ENCODE results near the gene ZBTB3. TPM values are rescaled to one million over a fixed set of nuclear protein-coding genes. Genes with fewer than 3 reads are reported as not detected.
A peak's percentile ranks its signal among the peaks of the same experiment; 100 is the strongest.
"Not testable (repeated sequence)": the region's sequence is repeated elsewhere in the genome, so short reads cannot be mapped to it uniquely, and the experiment has no call there.

Gene ZBTB3
- total and polyA plus RNA-seq, 2 experiments from 2014 or later: 4.0 to 11.0 TPM

- H3K9me2 ChIP-seq (replicated peaks; ENCODE audit: insufficient read depth): no peaks in the 10 kb centered on the region
- TF ChIP-seq, protein P1, sequence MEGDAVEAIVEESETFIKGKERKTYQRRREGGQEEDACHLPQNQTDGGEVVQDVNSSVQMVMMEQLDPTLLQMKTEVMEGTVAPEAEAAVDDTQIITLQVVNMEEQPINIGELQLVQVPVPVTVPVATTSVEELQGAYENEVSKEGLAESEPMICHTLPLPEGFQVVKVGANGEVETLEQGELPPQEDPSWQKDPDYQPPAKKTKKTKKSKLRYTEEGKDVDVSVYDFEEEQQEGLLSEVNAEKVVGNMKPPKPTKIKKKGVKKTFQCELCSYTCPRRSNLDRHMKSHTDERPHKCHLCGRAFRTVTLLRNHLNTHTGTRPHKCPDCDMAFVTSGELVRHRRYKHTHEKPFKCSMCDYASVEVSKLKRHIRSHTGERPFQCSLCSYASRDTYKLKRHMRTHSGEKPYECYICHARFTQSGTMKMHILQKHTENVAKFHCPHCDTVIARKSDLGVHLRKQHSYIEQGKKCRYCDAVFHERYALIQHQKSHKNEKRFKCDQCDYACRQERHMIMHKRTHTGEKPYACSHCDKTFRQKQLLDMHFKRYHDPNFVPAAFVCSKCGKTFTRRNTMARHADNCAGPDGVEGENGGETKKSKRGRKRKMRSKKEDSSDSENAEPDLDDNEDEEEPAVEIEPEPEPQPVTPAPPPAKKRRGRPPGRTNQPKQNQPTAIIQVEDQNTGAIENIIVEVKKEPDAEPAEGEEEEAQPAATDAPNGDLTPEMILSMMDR (IDR thresholded peaks at IDR 0.05; ENCODE audit: poor library complexity): no peak
- TF ChIP-seq EZH2phosphoT487 (IDR thresholded peaks at IDR 0.05; ENCODE audit: low read depth, severe bottlenecking, unreplicated experiment) (no peak), EZH2 (IDR thresholded peaks at IDR 0.05; ENCODE audit: borderline replicate concordance) (no peak)
- peak overlapping the region; percentile 66 for H2AFZ ChIP-seq
- H4K20me1 ChIP-seq (ENCODE audit: insufficient read depth, poor library complexity, severe bottlenecking): no peaks in the 10 kb centered on the region
- 4% methylated on average over 64 of the region's 73 CpGs for WGBS (ENCODE audit: low lambda C conversion rate, missing lambda C conversion rate)
- DNase-seq (ENCODE audit: low spot score): peak; percentile 99
- no peaks in the 10 kb centered on the region for H3K9me3 ChIP-seq (ENCODE audit: low read depth)
- H3K36me3 ChIP-seq (replicated peaks; ENCODE audit: insufficient read depth, low read depth): no peaks in the 10 kb centered on the region
- H3K4me2 ChIP-seq: peak overlapping the region; percentile 85
- peaks cover 37% of the 10 kb centered on the region for H3K4me1 ChIP-seq (ENCODE audit: insufficient read depth)
- peak overlapping the region; percentile 35 for H3K4me3 ChIP-seq
- H3K79me2 ChIP-seq: peaks cover 25% of the 10 kb centered on the region
- no peaks in the 10 kb centered on the region for H3K27me3 ChIP-seq
- peak overlapping the region; percentile 85 for H3K27ac ChIP-seq
Measured at GRCh38 chr11:62705880-62706849, 47.8 kb downstream of the ZBTB3 start.

- peak overlapping the region; percentile 84 for H3K4me2 ChIP-seq
- H4K20me1 ChIP-seq (ENCODE audit: insufficient read depth, poor library complexity, severe bottlenecking): no peaks in the 10 kb centered on the region
- H3K4me1 ChIP-seq (ENCODE audit: insufficient read depth): peaks cover 37% of the 10 kb centered on the region
- H3K27me3 ChIP-seq: no peaks in the 10 kb centered on the region
- peaks cover 25% of the 10 kb centered on the region for H3K79me2 ChIP-seq
- H3K27ac ChIP-seq: peak overlapping the region; percentile 85
- no peak for DNase-seq (ENCODE audit: low spot score)
- WGBS (ENCODE audit: low lambda C conversion rate, missing lambda C conversion rate): 71% methylated on average over 7 of the region's 7 CpGs
- H3K9me3 ChIP-seq (ENCODE audit: low read depth): no peaks in the 10 kb centered on the region
- peak overlapping the region; percentile 66 for H2AFZ ChIP-seq
- no peaks in the 10 kb centered on the region for H3K36me3 ChIP-seq (replicated peaks; ENCODE audit: insufficient read depth, low read depth)
- H3K9me2 ChIP-seq (replicated peaks; ENCODE audit: insufficient read depth): no peaks in the 10 kb centered on the region
- peak overlapping the region; percentile 35 for H3K4me3 ChIP-seq
- TF ChIP-seq EZH2phosphoT487 (IDR thresholded peaks at IDR 0.05; ENCODE audit: low read depth, severe bottlenecking, unreplicated experiment) (no peak), EZH2 (IDR thresholded peaks at IDR 0.05; ENCODE audit: borderline replicate concordance) (no peak)
- TF ChIP-seq, protein P1 (IDR thresholded peaks at IDR 0.05; ENCODE audit: poor library complexity): no peak
Measured at GRCh38 chr11:62705413-62705812, 48.5 kb downstream of the ZBTB3 start.

DNA sequence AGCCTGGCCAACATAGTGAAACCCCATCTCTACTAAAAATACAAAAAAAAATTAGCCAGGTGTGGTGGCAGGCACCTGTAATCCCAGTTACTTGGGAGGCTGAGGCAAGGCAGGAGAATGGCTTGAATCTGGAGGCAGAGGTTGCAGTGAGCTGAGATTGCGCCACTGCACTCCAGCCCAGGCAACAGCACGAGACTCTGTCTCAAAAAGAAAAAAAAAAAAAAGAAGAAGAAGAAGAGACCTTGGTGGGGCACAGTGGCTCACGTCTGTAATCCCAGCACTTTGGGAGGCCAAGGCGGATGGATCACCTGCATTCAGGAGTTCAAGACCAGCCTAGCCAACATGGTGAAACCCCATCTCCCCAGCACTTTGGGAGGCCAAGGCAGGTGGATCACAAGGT lies 50.0 kb downstream of the ZBTB3 start:
- H3K9me2 ChIP-seq (replicated peaks; ENCODE audit: insufficient read depth); H3K36me3 ChIP-seq (replicated peaks; ENCODE audit: insufficient read depth, low read depth); H3K9me3 ChIP-seq (ENCODE audit: low read depth); H3K4me3 ChIP-seq; H3K27me3 ChIP-seq; H3K27ac ChIP-seq; H2AFZ ChIP-seq; H4K20me1 ChIP-seq (ENCODE audit: insufficient read depth, poor library complexity, severe bottlenecking); H3K4me2 ChIP-seq; DNase-seq (ENCODE audit: low spot score): not testable (repeated sequence)
- Histone ChIP-seq H3K79me2 (peaks cover 25% of the 10 kb centered on the region), H3K4me1 (ENCODE audit: insufficient read depth) (peaks cover 31% of the 10 kb centered on the region)
- WGBS (ENCODE audit: low lambda C conversion rate, missing lambda C conversion rate): 100% methylated on average over 4 of the region's 4 CpGs

GRCh38 chr11:62702246-62702645 lies 51.7 kb downstream of the ZBTB3 start:
- no peaks in the 10 kb centered on the region for H3K9me3 ChIP-seq (ENCODE audit: low read depth)
- no peak for DNase-seq (ENCODE audit: low spot score)
- no peaks in the 10 kb centered on the region for H4K20me1 ChIP-seq (ENCODE audit: insufficient read depth, poor library complexity, severe bottlenecking)
- H3K4me3 ChIP-seq: no peak overlapping the region
- H3K4me1 ChIP-seq (ENCODE audit: insufficient read depth): peaks cover 16% of the 10 kb centered on the region
- H3K27ac ChIP-seq: no peak overlapping the region
- H3K4me2 ChIP-seq: no peak overlapping the region
- no peaks in the 10 kb centered on the region for H3K27me3 ChIP-seq
- WGBS (ENCODE audit: low lambda C conversion rate, missing lambda C conversion rate): over 99% methylated on average over 11 of the region's 11 CpGs
- H3K9me2 ChIP-seq (replicated peaks; ENCODE audit: insufficient read depth): no peaks in the 10 kb centered on the region
- TF ChIP-seq EZH2 (IDR thresholded peaks at IDR 0.05; ENCODE audit: borderline replicate concordance) (no peak), EZH2phosphoT487 (IDR thresholded peaks at IDR 0.05; ENCODE audit: low read depth, severe bottlenecking, unreplicated experiment) (no peak)
- TF ChIP-seq, protein P1 (IDR thresholded peaks at IDR 0.05; ENCODE audit: poor library complexity): no peak
- no peaks in the 10 kb centered on the region for H3K36me3 ChIP-seq (replicated peaks; ENCODE audit: insufficient read depth, low read depth)
- H3K79me2 ChIP-seq: peaks cover 15% of the 10 kb centered on the region
- no peak overlapping the region for H2AFZ ChIP-seq

Measured in hepatocyte (in vitro differentiated cells).